ENCODE results near the gene CCDC15.
"Not testable (repeated sequence)": the region's sequence is repeated elsewhere in the genome, so short reads cannot be mapped to it uniquely, and the experiment has no call there.

CCDC15 gene

GRCh38 chr11:125082040-125082439 is 128.0 kb downstream of the CCDC15 start:
- no peak for DNase-seq (ENCODE audit: low read depth in 2 of 2)

GRCh38 chr11:125082611-125083311 is 128.8 kb downstream of the CCDC15 start:
- DNase-seq (ENCODE audit: low read depth in 2 of 2), result no peak

GRCh38 chr11:125083312-125084056 is 129.5 kb downstream of the CCDC15 start:
- no peak for DNase-seq (ENCODE audit: low read depth in 2 of 2)

GRCh38 chr11:125084057-125084416 is 130.0 kb downstream of the CCDC15 start:
- no peak for DNase-seq (ENCODE audit: low read depth in 2 of 2)

GRCh38 chr11:125084761-125085231 is 130.8 kb downstream of the CCDC15 start:
- DNase-seq (ENCODE audit: low read depth in 2 of 2), result no peak

GRCh38 chr11:125085301-125086081 is 131.5 kb downstream of the CCDC15 start:
- no peak for DNase-seq (ENCODE audit: low read depth in 2 of 2)

- no peak for DNase-seq (ENCODE audit: low read depth in 2 of 2)
These were observed 132.8 kb downstream of the CCDC15 start for GRCh38 chr11:125086633-125087296.

GRCh38 chr11:125088123-125088522 is 134.1 kb downstream of the CCDC15 start:
- DNase-seq (ENCODE audit: low read depth in 2 of 2), result no peak

GRCh38 chr11:125088576-125089455 is 134.8 kb downstream of the CCDC15 start:
- no peak for DNase-seq (ENCODE audit: low read depth in 2 of 2)

- not testable (repeated sequence) for DNase-seq (ENCODE audit: low read depth in 2 of 2)
These were observed 135.5 kb downstream of the CCDC15 start for GRCh38 chr11:125089481-125089880.

- DNase-seq (ENCODE audit: low read depth in 2 of 2), result not testable (repeated sequence)
These were observed 136.1 kb downstream of the CCDC15 start for GRCh38 chr11:125090151-125090550.

GRCh38 chr11:125090816-125091215 is 136.8 kb downstream of the CCDC15 start:
- no peak for DNase-seq (ENCODE audit: low read depth in 2 of 2)

Measured in stimulated activated CD8-positive, alpha-beta memory T cell treated with anti-CD3 and anti-CD28 coated beads, Interleukin-2, amount 100 ng/mL, for 1 hour (primary cell).